HepG2 (cell line): ENCODE measurements around the gene WDR82. TPM values are rescaled to one million over a fixed set of nuclear protein-coding genes. Genes with fewer than 3 reads are reported as not detected.

Experiments
- AKNA ChIP-seq: sonication (generic); formaldehyde crosslinking; IDR thresholded peaks from 2 replicates; pipeline ENCODE4 v1.4.0; 2020; ENCODE audit warnings: missing genetic modification reagents, borderline replicate concordance
- GLI4 ChIP-seq: sonication (generic); formaldehyde crosslinking; IDR thresholded peaks from 2 replicates; pipeline ENCODE4 v1.5.1; 2020; ENCODE audit warnings: missing genetic modification reagents, mild to moderate bottlenecking, moderate library complexity, borderline replicate concordance
- MEIS1 ChIP-seq: sonication (generic); formaldehyde crosslinking; IDR thresholded peaks from 2 replicates; pipeline ENCODE4 v1.9.0; 2021; ENCODE audit warnings: mild to moderate bottlenecking, missing genetic modification reagents, moderate library complexity, borderline replicate concordance
- NBN ChIP-seq: fragments of 450-650 bp; conservative IDR thresholded peaks from 2 replicates; pipeline ENCODE4 v1.6.1; 2017
- RFXAP ChIP-seq: sonication (generic); formaldehyde crosslinking; IDR thresholded peaks from 2 replicates; pipeline ENCODE4 v1.4.0; 2020; ENCODE audit warnings: missing genetic modification reagents, borderline replicate concordance
- SCMH1 ChIP-seq: sonication (generic); formaldehyde crosslinking; IDR thresholded peaks from 2 replicates; pipeline ENCODE4 v1.9.0; 2021; ENCODE audit warnings: missing genetic modification reagents, mild to moderate bottlenecking, borderline replicate concordance
- ZFP62 ChIP-seq: sonication (generic); formaldehyde crosslinking; IDR thresholded peaks from 2 replicates; pipeline ENCODE4 v1.4.0; 2020; ENCODE audit warnings: missing genetic modification reagents
- ZNF281 ChIP-seq: sonication (generic); formaldehyde crosslinking; IDR thresholded peaks from 2 replicates; pipeline ENCODE4 v1.4.0; 2020; ENCODE audit warnings: missing genetic modification reagents, borderline replicate concordance
- ZNF3 ChIP-seq: IDR thresholded peaks from 2 replicates; pipeline ENCODE4 v1.7.0; 2017; ENCODE audit warnings: inconsistent platforms
- ZNF446 ChIP-seq: sonication (generic); formaldehyde crosslinking; IDR thresholded peaks from 2 replicates; pipeline ENCODE4 v1.5.0; 2020; ENCODE audit warnings: mild to moderate bottlenecking, missing genetic modification reagents
- ZNF597 ChIP-seq: sonication (generic); formaldehyde crosslinking; IDR thresholded peaks from 2 replicates; pipeline ENCODE4 v1.5.0; 2020; ENCODE audit warnings: missing genetic modification reagents
- ZNF639 ChIP-seq: conservative IDR thresholded peaks from 2 replicates; pipeline ENCODE4 v1.6.1; 2018; ENCODE audit warnings: missing genetic modification reagents
- ZSCAN22 ChIP-seq: sonication (generic); formaldehyde crosslinking; IDR thresholded peaks from 2 replicates; pipeline ENCODE4 v1.4.0; 2020; ENCODE audit warnings: mild to moderate bottlenecking, missing genetic modification reagents
- polyA plus RNA-seq, 8 experiments: library from polyadenylated mRNA; depleted of rRNA in 3 of 8; stranded (reverse) in 7 of 8; unstranded in 1 of 8; fragments of >200 nt; fragmentation: Illumina TruSeq in 4 of 8; extraction: Trizol in 4 of 8; gene quantifications; 2 replicates each; pipeline versions ENCODE4 v1.2.1 to v1.2.3, GENCODE V29; 2011 to 2016; ENCODE audit warnings: low read depth in 4 of 8, missing spikeins in 1 of 8, mixed read lengths in 1 of 8; ENCODE audit not compliant: insufficient read depth in 1 of 8
- total RNA-seq, 5 experiments: library from RNA; depleted of rRNA; stranded (reverse); fragments of >200 nt; fragmentation: Illumina TruSeq; extraction: Trizol; gene quantifications; 2 replicates each; pipeline ENCODE4 v1.2.3, GENCODE V29; 2016; ENCODE audit warnings: low read depth in 1 of 5
- TF ChIP-seq, protein P1 (sequence below): sonication (generic); formaldehyde crosslinking; IDR thresholded peaks from 2 replicates; pipeline ENCODE4 v1.5.0; 2020; ENCODE audit warnings: mild to moderate bottlenecking, missing genetic modification reagents, borderline replicate concordance

Gene WDR82
- total and polyA plus RNA-seq, 2 of the 13 experiments (the other 11 are each of a cell fraction or from before 2014, with no cell fraction given): 39.1 to 59.5 TPM

DNA sequence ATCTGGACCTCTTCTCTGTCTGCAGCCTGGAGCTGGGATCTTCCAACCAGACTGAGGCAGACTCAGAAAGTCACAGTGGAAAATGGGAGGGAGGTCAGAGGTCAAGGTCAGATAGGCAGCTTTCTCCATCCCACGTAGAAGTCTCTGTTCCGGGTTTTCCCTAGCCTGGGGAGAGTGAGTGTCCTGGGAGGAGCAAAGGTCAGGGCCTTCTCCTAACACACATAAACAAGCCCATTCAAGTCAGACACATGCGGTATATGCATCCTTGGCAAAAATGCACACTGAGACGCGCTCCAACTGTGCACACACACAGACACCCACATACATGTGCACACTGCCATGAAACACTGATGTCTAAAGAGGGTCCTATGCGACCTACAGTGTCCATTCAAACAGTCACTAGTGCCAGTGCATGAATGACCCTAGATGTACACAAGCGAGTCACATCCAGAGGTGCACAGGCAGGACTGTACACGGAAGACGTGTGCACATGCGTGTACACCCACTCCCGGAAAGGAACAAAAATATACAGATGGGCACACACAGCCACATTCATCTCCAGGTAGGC is 40.2 kb downstream of the WDR82 start (continued):
- TF ChIP-seq ZNF281 (CRISPR knock-in tag): peak; percentile 12; the same call in 1 of the 2 replicates
- no peak for TF ChIP-seq ZSCAN22 (CRISPR knock-in tag)
- no peak for TF ChIP-seq ZNF597
- TF ChIP-seq, protein P1, sequence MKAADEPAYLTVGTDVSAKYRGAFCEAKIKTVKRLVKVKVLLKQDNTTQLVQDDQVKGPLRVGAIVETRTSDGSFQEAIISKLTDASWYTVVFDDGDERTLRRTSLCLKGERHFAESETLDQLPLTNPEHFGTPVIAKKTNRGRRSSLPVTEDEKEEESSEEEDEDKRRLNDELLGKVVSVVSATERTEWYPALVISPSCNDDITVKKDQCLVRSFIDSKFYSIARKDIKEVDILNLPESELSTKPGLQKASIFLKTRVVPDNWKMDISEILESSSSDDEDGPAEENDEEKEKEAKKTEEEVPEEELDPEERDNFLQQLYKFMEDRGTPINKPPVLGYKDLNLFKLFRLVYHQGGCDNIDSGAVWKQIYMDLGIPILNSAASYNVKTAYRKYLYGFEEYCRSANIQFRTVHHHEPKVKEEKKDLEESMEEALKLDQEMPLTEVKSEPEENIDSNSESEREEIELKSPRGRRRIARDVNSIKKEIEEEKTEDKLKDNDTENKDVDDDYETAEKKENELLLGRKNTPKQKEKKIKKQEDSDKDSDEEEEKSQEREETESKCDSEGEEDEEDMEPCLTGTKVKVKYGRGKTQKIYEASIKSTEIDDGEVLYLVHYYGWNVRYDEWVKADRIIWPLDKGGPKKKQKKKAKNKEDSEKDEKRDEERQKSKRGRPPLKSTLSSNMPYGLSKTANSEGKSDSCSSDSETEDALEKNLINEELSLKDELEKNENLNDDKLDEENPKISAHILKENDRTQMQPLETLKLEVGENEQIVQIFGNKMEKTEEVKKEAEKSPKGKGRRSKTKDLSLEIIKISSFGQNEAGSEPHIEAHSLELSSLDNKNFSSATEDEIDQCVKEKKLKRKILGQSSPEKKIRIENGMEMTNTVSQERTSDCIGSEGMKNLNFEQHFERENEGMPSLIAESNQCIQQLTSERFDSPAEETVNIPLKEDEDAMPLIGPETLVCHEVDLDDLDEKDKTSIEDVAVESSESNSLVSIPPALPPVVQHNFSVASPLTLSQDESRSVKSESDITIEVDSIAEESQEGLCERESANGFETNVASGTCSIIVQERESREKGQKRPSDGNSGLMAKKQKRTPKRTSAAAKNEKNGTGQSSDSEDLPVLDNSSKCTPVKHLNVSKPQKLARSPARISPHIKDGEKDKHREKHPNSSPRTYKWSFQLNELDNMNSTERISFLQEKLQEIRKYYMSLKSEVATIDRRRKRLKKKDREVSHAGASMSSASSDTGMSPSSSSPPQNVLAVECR (CRISPR knock-in tag): peak; percentile 74
- TF ChIP-seq AKNA (CRISPR knock-in tag): no peak
- no peak for TF ChIP-seq ZFP62 (CRISPR knock-in tag)
- peak; percentile 58; the same call in 1 of the 2 replicates for TF ChIP-seq MEIS1 (CRISPR knock-in tag)
- no peak for TF ChIP-seq ZNF3 (CRISPR knock-in tag)
- TF ChIP-seq NBN: no peak
- TF ChIP-seq ZNF639 (CRISPR knock-in tag): no peak
- TF ChIP-seq GLI4 (CRISPR knock-in tag): no peak
- no peak for TF ChIP-seq ZNF446
- TF ChIP-seq SCMH1 (CRISPR knock-in tag): no peak
- 0 out of 2 replicates have a peak, but pooled peaks have one; percentile 56 for TF ChIP-seq RFXAP (CRISPR knock-in tag)
